GM10847 (cell line): ENCODE results near the gene NTHL1.

Source experiments
- POLR2A ChIP-seq: IDR thresholded peaks from 2 replicates; pipeline ENCODE4 v1.6.1; 2011; ENCODE audit not compliant: insufficient read length; ENCODE audit errors: extremely low read depth

Gene NTHL1

DNA sequence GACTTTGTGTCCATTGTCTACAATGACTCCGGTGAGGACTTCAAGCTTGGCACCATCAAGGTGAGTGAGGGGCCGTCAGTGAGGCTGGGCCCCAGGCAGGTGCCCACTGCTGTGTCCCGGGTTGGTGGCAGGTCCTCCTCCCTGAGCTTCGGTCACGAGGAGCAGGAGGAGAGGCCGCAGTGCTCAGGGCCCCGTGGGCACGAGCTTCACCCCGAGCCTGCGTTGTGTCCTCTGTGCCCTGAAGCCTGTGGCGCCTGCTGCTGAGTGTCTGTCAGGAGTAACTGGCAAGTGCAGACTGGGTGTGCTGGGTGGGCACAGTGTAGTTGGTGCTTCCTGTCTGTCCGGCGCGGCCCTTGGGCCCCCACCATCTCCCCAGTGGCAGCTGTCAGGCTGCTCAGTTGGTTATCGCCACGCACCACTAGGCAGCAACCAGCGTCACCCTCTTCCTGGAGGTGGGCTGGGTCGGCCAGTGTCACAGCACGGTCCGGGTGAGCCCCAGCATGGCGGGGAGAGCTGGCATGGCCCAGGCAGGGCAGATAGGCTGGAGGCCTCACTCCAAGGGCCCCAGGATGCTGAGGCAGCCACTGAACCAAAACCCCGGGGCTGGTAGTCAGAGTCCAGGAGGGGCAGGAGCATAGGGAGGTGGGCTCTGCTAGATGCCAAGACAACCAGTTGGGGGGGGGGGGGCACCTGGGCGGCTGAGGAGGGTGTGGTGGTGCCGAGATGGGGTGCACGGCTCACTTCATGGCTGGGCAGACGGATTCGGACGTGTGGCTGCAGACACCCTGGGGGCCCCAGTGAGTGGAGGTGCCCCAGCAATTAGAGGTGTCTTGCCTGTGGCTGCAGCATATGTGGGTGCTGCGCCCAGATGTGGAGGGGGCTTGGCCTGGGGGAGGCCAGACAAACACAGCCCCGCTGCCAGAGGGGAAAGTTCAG is 39.4 kb upstream of the NTHL1 start:
- TF ChIP-seq POLR2A, result no peak

DNA sequence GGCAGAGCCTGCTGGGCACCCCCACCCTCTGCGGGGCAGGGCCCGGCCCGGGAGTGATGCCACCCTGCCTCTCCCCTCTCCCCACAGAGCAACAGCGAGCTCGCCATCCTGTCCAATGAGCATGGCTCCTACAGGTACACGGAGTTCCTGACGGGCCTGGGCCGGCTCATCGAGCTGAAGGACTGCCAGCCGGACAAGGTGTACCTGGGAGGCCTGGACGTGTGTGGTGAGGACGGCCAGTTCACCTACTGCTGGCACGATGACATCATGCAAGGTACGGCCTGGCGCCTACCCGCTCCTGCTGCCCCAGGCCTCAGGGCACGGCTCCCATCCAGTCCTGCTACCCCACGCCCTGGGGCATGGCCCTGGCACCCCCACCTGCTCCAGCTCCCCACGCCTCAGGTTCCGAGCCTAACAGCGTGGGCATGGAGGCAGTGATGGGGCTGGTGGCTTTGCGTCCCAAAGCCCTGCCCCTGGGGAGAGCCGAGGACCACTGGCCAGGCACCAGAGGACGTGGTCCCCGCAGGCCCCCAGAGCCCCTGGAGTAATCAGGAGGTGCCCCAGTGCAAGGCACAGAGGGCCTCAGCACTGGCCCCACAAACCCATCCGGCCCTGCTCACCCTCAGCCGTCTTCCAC is 38.6 kb upstream of the NTHL1 start:
- TF ChIP-seq POLR2A, result no peak

GRCh38 chr16:2085669-2086068 is 38.0 kb upstream of the NTHL1 start:
- TF ChIP-seq POLR2A, result no peak

- TF ChIP-seq POLR2A, result no peak
Measured at GRCh38 chr16:2084895-2085625, 37.4 kb upstream of the NTHL1 start.

- TF ChIP-seq POLR2A, result no peak
Measured at GRCh38 chr16:2083876-2084780, 36.5 kb upstream of the NTHL1 start.

DNA sequence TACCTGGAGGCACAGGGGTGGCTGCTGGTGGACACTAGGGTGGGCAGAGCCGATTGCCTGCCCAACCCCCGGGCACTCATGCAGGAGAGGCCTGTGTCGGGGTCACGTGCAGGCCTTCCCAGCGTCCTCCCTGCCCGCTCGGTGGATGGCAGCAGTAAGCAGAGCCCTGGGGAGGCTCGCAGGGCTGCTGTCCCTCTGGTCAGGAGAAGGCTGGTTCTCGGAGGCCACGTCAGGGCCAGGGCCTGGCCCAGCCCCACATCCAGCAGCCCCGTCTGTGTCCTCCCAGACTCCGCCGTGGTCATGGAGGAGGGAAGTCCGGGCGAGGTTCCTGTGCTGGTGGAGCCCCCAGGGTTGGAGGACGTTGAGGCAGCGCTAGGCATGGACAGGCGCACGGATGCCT is 35.8 kb upstream of the NTHL1 start:
- no peak for TF ChIP-seq POLR2A

- TF ChIP-seq POLR2A, result no peak
Measured at GRCh38 chr16:2082983-2083364, 35.3 kb upstream of the NTHL1 start.

- no peak for TF ChIP-seq POLR2A
Measured at GRCh38 chr16:2082171-2082982, 34.7 kb upstream of the NTHL1 start.

GRCh38 chr16:2081201-2082084 is 33.8 kb upstream of the NTHL1 start:
- TF ChIP-seq POLR2A, result no peak

- TF ChIP-seq POLR2A, result no peak
Measured at GRCh38 chr16:2079991-2080390, 32.4 kb upstream of the NTHL1 start.

DNA sequence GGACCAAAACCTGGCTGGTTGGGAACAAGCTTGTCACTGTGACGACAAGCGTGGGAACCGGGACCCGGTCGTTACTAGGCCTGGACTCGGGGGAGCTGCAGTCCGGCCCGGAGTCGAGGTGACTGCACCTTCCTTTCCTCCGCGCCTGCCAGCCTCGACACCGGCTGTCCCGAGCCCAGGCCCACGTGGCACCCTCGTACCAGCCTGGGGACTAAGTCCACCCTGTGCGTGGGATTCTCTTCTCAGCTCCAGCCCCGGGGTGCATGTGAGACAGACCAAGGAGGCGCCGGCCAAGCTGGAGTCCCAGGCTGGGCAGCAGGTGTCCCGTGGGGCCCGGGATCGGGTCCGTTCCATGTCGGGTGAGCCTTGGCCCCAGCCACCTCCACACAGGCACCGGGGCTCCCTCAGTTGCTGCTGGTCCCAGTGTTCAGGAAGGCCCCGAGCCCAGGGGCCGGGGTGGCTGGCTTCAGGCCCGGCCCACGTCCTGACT is 31.7 kb upstream of the NTHL1 start:
- no peak for TF ChIP-seq POLR2A

- TF ChIP-seq POLR2A, result no peak
Measured at GRCh38 chr16:2078691-2079090, 31.1 kb upstream of the NTHL1 start.

DNA sequence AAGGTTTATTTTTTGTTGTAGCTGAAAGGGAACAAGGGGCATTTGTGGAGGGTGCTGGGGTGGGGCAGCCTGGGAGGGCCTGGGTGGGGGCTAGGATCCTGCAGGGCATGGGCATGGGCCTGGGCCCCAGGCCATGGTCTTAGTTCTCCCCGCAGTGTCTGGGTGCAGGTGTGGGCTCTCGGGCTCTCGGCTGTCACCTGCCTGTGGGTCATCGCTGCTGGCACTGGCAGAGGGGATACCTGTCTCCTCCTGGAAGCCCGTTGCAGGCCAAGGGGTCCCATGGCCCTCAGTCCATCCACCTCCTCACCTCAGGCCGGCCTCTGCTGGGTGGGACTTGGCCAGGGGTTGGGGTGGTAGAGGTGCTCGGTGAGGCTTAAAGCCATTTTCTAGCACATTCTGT is 30.5 kb upstream of the NTHL1 start:
- no peak for TF ChIP-seq POLR2A

- no peak for TF ChIP-seq POLR2A
Measured at GRCh38 chr16:2077696-2078095, 30.1 kb upstream of the NTHL1 start.
